IPS-NIHi11 (cell line): ENCODE results near the gene ABCF2.

Source experiments
- DNase-seq: peaks from one replicate; pipeline ENCODE4 v3.0.0; 2012; ENCODE audit warnings: mixed read lengths, low spot score

Gene ABCF2

GRCh38 chr7:151252961-151253711, 26.1 kb upstream of the ABCF2 start:
- peak; percentile 70 for DNase-seq

GRCh38 chr7:151252561-151252835, 25.5 kb upstream of the ABCF2 start:
- DNase-seq: no peak

GRCh38 chr7:151251689-151252560, 24.9 kb upstream of the ABCF2 start:
- DNase-seq: peak; percentile 91

- no peak for DNase-seq
Measured at GRCh38 chr7:151251328-151251688, 24.3 kb upstream of the ABCF2 start.

GRCh38 chr7:151250181-151251132, 23.5 kb upstream of the ABCF2 start:
- no peak for DNase-seq

- peak; percentile 77 for DNase-seq
Measured at GRCh38 chr7:151249732-151250072, 22.7 kb upstream of the ABCF2 start.

GRCh38 chr7:151249034-151249731, 22.2 kb upstream of the ABCF2 start:
- DNase-seq: peak; percentile 41

GRCh38 chr7:151248346-151249033, 21.5 kb upstream of the ABCF2 start, which contains the start of gene SMARCD3:
TSS of gene SMARCD3 (minus strand) at chr7:151248694. CDS start at chr7:151248562, 132 bp downstream.
- DNase-seq: peak; percentile 66

GRCh38 chr7:151247611-151248345, 20.8 kb upstream of the ABCF2 start:
- DNase-seq: no peak

- no peak for DNase-seq
Measured at GRCh38 chr7:151246851-151247580, 20.0 kb upstream of the ABCF2 start.

GRCh38 chr7:151246102-151246850, 19.3 kb upstream of the ABCF2 start:
- DNase-seq: no peak

GRCh38 chr7:151245360-151246101, 18.5 kb upstream of the ABCF2 start:
- DNase-seq: peak; percentile 84

GRCh38 chr7:151244841-151245346, 17.9 kb upstream of the ABCF2 start:
- no peak for DNase-seq

- DNase-seq: peak; percentile 72
Measured at GRCh38 chr7:151244196-151244840, 17.3 kb upstream of the ABCF2 start.

- DNase-seq: no peak
Measured at GRCh38 chr7:151243408-151244195, 16.6 kb upstream of the ABCF2 start.

GRCh38 chr7:151243045-151243349, 16.0 kb upstream of the ABCF2 start:
- no peak for DNase-seq
